OCI-LY1 (cell line): ENCODE data around the gene SUV39H1.

Source experiments
- CTCF ChIP-seq: fragments of 200-600 bp; sonication (generic), shearing (Covaris generic); IDR thresholded peaks from 2 replicates; pipeline ENCODE4 v1.5.1; 2017; ENCODE audit warnings: mild to moderate bottlenecking, antibody characterized with exemption, low read length, moderate library complexity, mixed read lengths
- EZH2 ChIP-seq: fragments of 200-600 bp; sonication (generic), shearing (Covaris generic); IDR thresholded peaks from 2 replicates; pipeline ENCODE4 v1.8.0; 2017; ENCODE audit warnings: borderline replicate concordance, mixed run types, mild to moderate bottlenecking, antibody characterized with exemption, low read length, moderate library complexity, mixed read lengths

GRCh38 chrX:48736303-48736702 is 39.8 kb downstream of the SUV39H1 start:
- TF ChIP-seq CTCF (no peak), EZH2 (no peak)
